Motor neuron (in vitro differentiated cells): ENCODE results near the gene AATF. TPM values are rescaled to one million over a fixed set of nuclear protein-coding genes. Genes with fewer than 3 reads are reported as not detected.
A peak's percentile ranks its signal among the peaks of the same experiment; 100 is the strongest.

Source experiments
- ATAC-seq, 8 experiments: fragments of 200-7000 bp; cut with Tn5 transposase; replicated peaks in 6 of 8; 2 replicates each; pipeline ENCODE4 v1.8.0; 2021; ENCODE audit warnings: mild to moderate bottlenecking in 8 of 8, moderate library complexity in 8 of 8
- H3K27ac ChIP-seq, 2 donors: fragments of 250-450 bp; sonication (Bioruptor Pico); 2 replicates each; pipeline ENCODE4 v1.9.0; 2021; ENCODE audit warnings: antibody characterized with exemption in 2 of 2, mild to moderate bottlenecking in 2 of 2, moderate library complexity in 1 of 2
- H3K4me1 ChIP-seq, 2 donors: fragments of 250-450 bp; sonication (Bioruptor Pico); replicated peaks in 1 of 2; 2 replicates each; pipeline ENCODE4 v1.6.1; 2021; ENCODE audit warnings: antibody characterized with exemption in 2 of 2, mild to moderate bottlenecking in 2 of 2, moderate library complexity in 1 of 2
- H3K4me3 ChIP-seq, 5 donors: fragments of 250-450 bp; sonication (Bioruptor Pico); 2 replicates each; pipeline ENCODE4 v1.9.0; 2021; ENCODE audit warnings: antibody characterized with exemption in 5 of 5, mild to moderate bottlenecking in 5 of 5, moderate library complexity in 4 of 5
- WGBS, 10 experiments: fragments of 450-650 bp; shearing (Covaris generic); methylation state at CpG; one replicate each; pipeline ENCODE4 v1.0.0; 2022; 5-methylcytosine and 5-hydroxymethylcytosine counted together
- in situ Hi-C, 9 experiments: fragments of 400-800 bp; cut with MboI; loops; one replicate each; pipeline ENCODE4 v1.15.0; 2021; ENCODE audit warnings: low sequenced_read_pairs in 9 of 9, low pct_unique_long_range_greater_than_20kb in 2 of 9; ENCODE audit not compliant: unreplicated experiment in 9 of 9
- total RNA-seq, 8 experiments: library from RNA; unstranded; fragments of 300-600 nt; gene quantifications; 2 replicates each; pipeline versions ENCODE4 v1.2.3 to v1.2.4, GENCODE V29; 2022

The AATF gene
- total RNA-seq, 8 experiments from 2014 or later: 30.7 to 60.9 (median 43.3) TPM

GRCh38 chr17:37050920-37051319 is 102.2 kb downstream of the AATF start:
- no peak overlapping the region for H3K27ac ChIP-seq
- in situ Hi-C loops: loop anchor here in 3 of 9 experiments (25.0 kb wide), 1 partner anchor 439 kb away; the partner anchor contains the start of gene MRM1 (in 3 of the 3)
- no peak for ATAC-seq
- H3K4me3 ChIP-seq: no peak overlapping the region
- WGBS, 10 experiments: 80 to 100% (median 90%) methylated on average over 1 to 5 of the region's 5 CpGs; no CpG with 5 or more reads in 3 of the 10 experiments
- H3K4me1 ChIP-seq: peaks cover 16 to 37% of the 10 kb centered on the region in 2 donors

- WGBS, 10 experiments: 76 to 100% (median 91%) methylated on average over 1 to 5 of the region's 5 CpGs; no CpG with 5 or more reads in 2 of the 10 experiments
- Histone ChIP-seq H3K27ac (no peak overlapping the region), H3K4me3 (no peak overlapping the region), H3K4me1 (peaks cover 12 to 32% of the 10 kb centered on the region in 2 donors)
- no peak for ATAC-seq
- in situ Hi-C loops: loop anchor here in 3 of 9 experiments (25.0 kb wide), 1 partner anchor 439 kb away; the partner anchor contains the start of gene MRM1 (in 3 of the 3)
These were observed 102.6 kb downstream of the AATF start for GRCh38 chr17:37051381-37051780.

- no peak for ATAC-seq
- WGBS, 10 experiments: 55 to 100% (median 82%) methylated on average over 1 to 3 of the region's 3 CpGs; no CpG with 5 or more reads in 4 of the 10 experiments
- in situ Hi-C loops: loop anchor here in 3 of 9 experiments (25.0 kb wide), 1 partner anchor 440 kb away; the partner anchor contains the start of gene MRM1 (in 3 of the 3)
- Histone ChIP-seq H3K27ac (no peak overlapping the region), H3K4me1 (peaks cover 7 to 28% of the 10 kb centered on the region in 2 donors), H3K4me3 (no peak overlapping the region)
These were observed 103.1 kb downstream of the AATF start for GRCh38 chr17:37051833-37052232.

GRCh38 chr17:37052450-37052849 is 103.7 kb downstream of the AATF start:
- in situ Hi-C loops: loop anchor here in 3 of 9 experiments (25.0 kb wide), 1 partner anchor 440 kb away; the partner anchor contains the start of gene MRM1 (in 3 of the 3)
- no peak for ATAC-seq
- 33 to 100% (median 75%) methylated on average over 1 to 4 of the region's 6 CpGs; no CpG with 5 or more reads in 2 of the 10 experiments for WGBS, 10 experiments
- Histone ChIP-seq H3K4me3 (no peak overlapping the region), H3K27ac (no peak overlapping the region), H3K4me1 (peaks cover under 1 to 21% of the 10 kb centered on the region in 2 donors)

GRCh38 chr17:37054894-37055293 is 106.1 kb downstream of the AATF start:
- no peak overlapping the region for H3K27ac ChIP-seq
- ATAC-seq: peak in 2 of 8 experiments; percentile 45 to 56
- WGBS, 10 experiments: 90 to 100% (median 98%) methylated on average over 1 to 8 of the region's 8 CpGs; no CpG with 5 or more reads in 2 of the 10 experiments
- peaks cover under 1 to 21% of the 10 kb centered on the region in 2 donors for H3K4me1 ChIP-seq
- no peak overlapping the region for H3K4me3 ChIP-seq
- in situ Hi-C loops: loop anchor here in 3 of 9 experiments (25.0 kb wide), 1 partner anchor 443 kb away; the partner anchor contains the start of gene MRM1 (in 3 of the 3)

GRCh38 chr17:37056622-37057021 is 107.9 kb downstream of the AATF start:
- ATAC-seq: no peak
- Histone ChIP-seq H3K4me1 (peaks cover 3 to 23% of the 10 kb centered on the region in 2 donors), H3K27ac (no peak overlapping the region), H3K4me3 (no peak overlapping the region)
- in situ Hi-C loops: loop anchor here in 3 of 9 experiments (25.0 kb wide), 1 partner anchor 444 kb away; the partner anchor contains the start of gene MRM1 (in 3 of the 3)
- WGBS, 10 experiments: 90 to 100% (median 98%) methylated on average over 1 to 16 of the region's 18 CpGs; no CpG with 5 or more reads in 2 of the 10 experiments

GRCh38 chr17:37059493-37059892 is 110.7 kb downstream of the AATF start:
- ATAC-seq: peak in 4 of 8 experiments; percentile 19 to 73 (median 62)
- 25 to 100% (median 100%) methylated on average over 1 to 3 of the region's 3 CpGs; no CpG with 5 or more reads in 1 of the 10 experiments for WGBS, 10 experiments
- in situ Hi-C loops: loop anchor here in 3 of 9 experiments (25.0 kb wide), 1 partner anchor 447 kb away; the partner anchor contains the start of gene MRM1 (in 3 of the 3)

GRCh38 chr17:37060094-37060493 is 111.3 kb downstream of the AATF start:
- no peak overlapping the region for H3K27ac ChIP-seq
- peaks cover 3 to 27% of the 10 kb centered on the region in 2 donors for H3K4me1 ChIP-seq
- peak in 4 of 8 experiments; percentile 31 to 55 (median 54) for ATAC-seq
- 20 to 92% (median 80%) methylated on average over 1 to 6 of the region's 6 CpGs; no CpG with 5 or more reads in 2 of the 10 experiments for WGBS, 10 experiments
- H3K4me3 ChIP-seq: no peak overlapping the region
- in situ Hi-C loops: loop anchor here in 3 of 9 experiments (25.0 kb wide), 1 partner anchor 448 kb away; the partner anchor contains the start of gene MRM1 (in 3 of the 3)

More at GRCh38 chr17:37059493-37059892, 110.7 kb downstream of the AATF start:
- Histone ChIP-seq H3K4me3 (no peak overlapping the region), H3K27ac (no peak overlapping the region), H3K4me1 (peaks cover 3 to 27% of the 10 kb centered on the region in 2 donors)

GRCh38 chr17:37060928-37061327 is 112.2 kb downstream of the AATF start:
- ATAC-seq: peak in 1 of 8 experiments; percentile 17
- Histone ChIP-seq H3K4me1 (peaks cover 3 to 27% of the 10 kb centered on the region in 2 donors), H3K27ac (no peak overlapping the region), H3K4me3 (no peak overlapping the region)
- WGBS, 10 experiments: 44 to 96% (median 81%) methylated on average over 3 to 7 of the region's 7 CpGs; no CpG with 5 or more reads in 2 of the 10 experiments
- in situ Hi-C loops: loop anchor here in 3 of 9 experiments (25.0 kb wide), 1 partner anchor 449 kb away; the partner anchor contains the start of gene MRM1 (in 3 of the 3)

GRCh38 chr17:37062021-37062420 is 113.3 kb downstream of the AATF start:
- peak in 3 of 8 experiments; percentile 41 to 57 (median 53) for ATAC-seq
- no peak overlapping the region for H3K4me3 ChIP-seq
- peak overlapping the region in 1 of 2 donors; percentile 39 for H3K27ac ChIP-seq
- 0 to 80% (median 49%) methylated on average over 1 to 6 of the region's 9 CpGs; no CpG with 5 or more reads in 4 of the 10 experiments for WGBS, 10 experiments
- in situ Hi-C loops: loop anchor here in 3 of 9 experiments (25.0 kb wide), 1 partner anchor 450 kb away; the partner anchor contains the start of gene MRM1 (in 3 of the 3)
- H3K4me1 ChIP-seq: peaks cover 6 to 27% of the 10 kb centered on the region in 2 donors

- Histone ChIP-seq H3K4me1 (peaks cover 6 to 27% of the 10 kb centered on the region in 2 donors), H3K27ac (no peak overlapping the region), H3K4me3 (no peak overlapping the region)
- no peak for ATAC-seq
- in situ Hi-C loops: loop anchor here in 3 of 9 experiments (25.0 kb wide), 1 partner anchor 452 kb away; the partner anchor contains the start of gene MRM1 (in 3 of the 3)
- WGBS, 10 experiments: 20 to 100% (median 73%) methylated on average over 1 to 9 of the region's 11 CpGs; no CpG with 5 or more reads in 2 of the 10 experiments
These were observed 115.5 kb downstream of the AATF start for GRCh38 chr17:37064206-37064605.

- in situ Hi-C loops: loop anchor here in 3 of 9 experiments (25.0 kb wide), 1 partner anchor 453 kb away; the partner anchor contains the start of gene MRM1 (in 3 of the 3)
- no peak for ATAC-seq
- 50 to 100% (median 91%) methylated on average over 1 to 6 of the region's 8 CpGs; no CpG with 5 or more reads in 3 of the 10 experiments for WGBS, 10 experiments
- no peak overlapping the region for H3K27ac ChIP-seq
- H3K4me1 ChIP-seq: peaks cover 5 to 22% of the 10 kb centered on the region in 2 donors
- H3K4me3 ChIP-seq: no peak overlapping the region
These were observed 116.2 kb downstream of the AATF start for GRCh38 chr17:37064956-37065355.
